GM21360 (cell line): ENCODE measurements around the gene SOWAHB.
"Not testable (repeated sequence)": the region's sequence is repeated elsewhere in the genome, so short reads cannot be mapped to it uniquely, and the experiment has no call there.

Experiments
- ATAC-seq: cut with Tn5 transposase; IDR thresholded peaks from one replicate; pipeline ENCODE4 v1.9.1; 2021; ENCODE audit warnings: mild to moderate bottlenecking, moderate library complexity; ENCODE audit not compliant: unreplicated experiment

SOWAHB gene

DNA sequence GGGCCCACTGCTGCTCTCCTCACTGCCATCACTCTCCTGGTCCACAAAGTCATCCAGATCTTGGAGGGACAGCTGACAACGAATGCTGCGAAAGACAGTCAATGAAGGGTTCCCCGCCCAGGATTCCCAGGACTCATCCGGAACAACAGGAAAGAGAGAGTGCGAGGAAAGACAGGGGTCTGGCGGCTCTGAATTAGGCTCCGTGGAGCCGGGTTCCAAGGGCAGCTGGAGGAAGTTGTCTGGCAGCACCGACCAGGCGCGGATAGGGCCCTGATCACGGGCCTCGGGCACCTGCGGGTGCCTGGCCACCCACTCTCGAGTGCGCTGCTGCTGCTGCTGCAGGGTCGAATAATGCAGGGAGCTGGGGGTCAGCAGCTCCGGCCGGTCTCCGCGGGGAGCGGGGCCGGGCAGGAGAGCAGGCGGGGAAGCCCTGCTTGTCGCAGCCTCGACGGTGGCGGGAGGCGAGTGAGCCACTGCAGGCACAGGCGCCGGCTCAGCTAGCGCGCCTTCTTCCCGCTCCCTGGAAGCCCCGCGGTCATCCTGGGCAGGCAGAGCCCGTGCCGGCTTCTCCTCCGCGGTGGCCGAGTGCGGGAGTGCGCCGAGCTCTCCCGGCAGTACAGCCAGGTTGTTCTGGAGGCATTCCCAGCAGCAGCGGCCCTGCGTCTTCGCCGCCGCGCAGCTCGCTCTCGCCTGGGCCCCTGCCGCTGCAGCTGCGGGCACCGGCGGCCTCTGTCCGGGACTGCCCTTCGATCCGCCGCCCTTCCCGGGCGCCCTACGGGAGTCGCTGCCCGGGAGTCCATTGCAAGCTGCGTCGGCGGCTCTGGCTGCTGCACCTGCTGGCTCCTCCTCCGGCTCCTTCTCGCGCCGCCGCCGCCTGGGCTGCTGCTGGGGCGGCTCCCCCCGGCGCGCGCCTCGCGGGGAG is 1.1 kb downstream of the SOWAHB start:
- peak; percentile 31 for ATAC-seq

DNA sequence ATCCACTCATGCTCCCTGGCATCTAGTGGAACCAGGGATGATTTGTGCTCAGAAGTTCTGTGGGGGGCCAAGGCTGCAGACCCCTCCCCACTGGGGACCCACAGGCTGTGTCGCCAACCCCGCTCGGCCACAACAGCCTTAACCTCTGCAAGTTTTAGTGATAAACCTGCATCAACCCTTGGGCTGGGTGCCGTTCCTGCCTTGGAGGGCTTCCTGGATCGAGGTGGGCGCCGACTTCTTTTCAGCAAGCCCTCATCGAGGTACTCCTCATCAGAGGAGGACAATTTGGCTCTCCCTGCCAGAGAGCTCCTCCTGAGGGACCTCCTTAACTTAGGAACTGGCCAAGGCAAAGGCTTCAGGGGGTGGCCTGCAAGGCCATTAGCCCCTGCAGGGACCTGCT is 1.9 kb downstream of the SOWAHB start:
- ATAC-seq: no peak

DNA sequence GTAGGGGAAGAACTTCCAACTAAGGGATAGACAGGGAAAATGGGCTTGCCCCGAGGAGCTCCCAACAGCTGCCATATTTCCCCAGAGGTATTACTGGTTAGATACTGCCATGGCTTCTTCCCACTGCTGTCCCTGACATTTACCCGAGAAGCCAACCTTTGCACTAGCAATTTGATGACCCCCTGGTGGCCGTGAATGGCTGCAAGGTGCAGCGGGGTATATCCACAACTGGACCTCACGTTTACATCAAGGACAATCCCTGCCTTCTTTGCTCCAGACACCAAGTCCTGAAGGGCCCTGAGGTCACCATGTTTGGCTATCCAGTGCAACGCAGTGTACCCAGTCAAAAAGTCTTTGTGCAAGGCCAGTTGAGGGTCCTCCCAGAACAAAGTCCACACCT is 2.3 kb downstream of the SOWAHB start:
- no peak for ATAC-seq

DNA sequence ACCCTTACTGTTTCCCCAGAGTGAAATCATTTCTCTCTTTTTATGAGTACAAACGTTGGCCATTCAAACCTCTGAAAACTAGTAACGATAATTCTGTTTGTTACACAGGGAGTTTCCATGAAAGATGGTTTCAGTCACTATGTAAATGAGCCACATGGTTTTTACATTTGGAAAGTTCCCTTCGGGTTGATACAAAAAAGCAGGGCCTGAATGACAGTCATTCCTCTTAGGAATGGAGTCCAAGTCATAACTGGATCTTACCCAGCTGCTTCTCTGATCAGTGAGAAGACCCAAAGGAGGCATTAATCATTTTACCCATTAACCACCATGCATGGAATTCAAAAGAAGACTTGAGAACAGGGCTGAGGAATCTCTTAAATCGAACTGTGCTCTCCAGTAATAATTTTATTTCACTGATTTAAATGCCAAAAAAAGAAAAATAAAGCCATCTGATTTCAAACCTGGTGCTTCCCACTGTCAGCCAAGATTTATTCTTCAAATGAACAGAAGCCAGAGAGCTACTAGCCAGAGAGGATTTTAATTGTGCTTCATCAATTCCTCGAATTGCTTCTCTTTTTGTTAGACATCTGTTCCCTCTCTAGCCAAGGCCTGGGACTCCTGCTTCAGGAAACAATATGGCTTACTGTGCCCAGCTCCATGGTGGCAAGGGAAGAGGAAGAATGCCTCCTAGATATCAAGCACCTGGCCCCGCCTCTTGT is 3.2 kb downstream of the SOWAHB start:
- no peak for ATAC-seq

DNA sequence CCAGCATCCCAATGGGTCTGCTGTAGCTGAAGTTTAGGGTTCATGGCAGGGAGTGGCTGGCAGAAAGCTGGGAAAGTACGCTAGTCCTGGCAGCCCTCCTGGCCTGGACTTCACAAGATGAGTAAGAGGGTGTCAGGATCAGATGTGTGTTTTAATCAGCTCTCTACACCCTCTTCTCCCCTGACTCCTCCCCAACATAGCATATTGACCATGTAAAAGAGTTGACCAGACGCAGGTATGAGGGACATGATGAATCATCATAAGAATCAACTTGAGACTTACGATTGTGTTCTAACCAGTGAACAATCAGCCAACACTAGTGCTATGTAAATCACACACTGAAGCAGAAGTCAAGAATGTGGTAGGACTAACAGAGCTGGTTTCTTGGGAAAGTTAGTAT is 5.3 kb downstream of the SOWAHB start:
- no peak for ATAC-seq

DNA sequence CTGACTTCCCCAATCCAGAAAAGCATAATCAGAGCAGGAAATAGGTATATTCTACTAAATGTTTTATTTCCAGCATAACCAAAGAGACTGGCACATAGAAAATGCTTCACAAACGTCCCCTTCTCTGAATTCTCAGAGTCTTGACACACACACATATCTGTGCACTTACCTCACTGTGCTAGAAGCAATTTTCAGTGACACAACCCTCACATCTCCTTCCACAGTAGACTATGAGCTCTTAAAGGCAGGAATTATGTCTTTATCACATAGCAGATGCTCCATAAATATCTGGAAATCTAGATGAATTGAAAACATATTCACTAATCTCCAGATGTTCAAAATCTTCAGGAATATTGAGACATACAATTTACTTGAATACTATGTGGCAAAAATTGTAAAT is 5.9 kb downstream of the SOWAHB start:
- no peak for ATAC-seq

DNA sequence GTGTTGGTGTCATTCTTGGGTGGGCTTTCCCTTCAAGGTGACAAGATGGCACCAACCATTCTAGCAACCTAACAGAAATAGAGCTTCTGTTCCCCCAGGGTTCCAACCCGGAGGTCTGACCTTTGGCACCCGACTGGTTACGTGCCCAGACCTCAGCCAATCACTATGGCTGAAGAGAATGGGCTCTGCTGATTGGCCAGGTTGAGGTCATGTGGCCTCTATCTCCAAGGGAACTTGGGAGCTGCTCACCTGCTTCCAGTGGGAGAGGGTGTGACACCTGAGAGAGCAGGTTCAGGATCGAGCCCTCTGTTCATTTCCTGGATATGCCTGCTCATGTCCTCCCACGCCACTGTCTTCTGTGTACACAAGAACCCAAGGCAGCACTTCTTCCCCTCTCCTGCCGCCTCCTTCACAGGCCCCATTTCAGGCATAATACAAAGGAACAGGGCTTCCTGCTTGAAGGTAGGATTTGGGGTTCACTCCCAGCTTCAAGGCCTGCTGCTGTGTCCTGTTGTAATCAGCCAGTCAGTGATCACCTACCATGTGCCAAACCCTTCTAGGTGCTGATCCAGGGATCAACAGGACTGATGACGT is 11.0 kb downstream of the SOWAHB start:
- no peak for ATAC-seq

DNA sequence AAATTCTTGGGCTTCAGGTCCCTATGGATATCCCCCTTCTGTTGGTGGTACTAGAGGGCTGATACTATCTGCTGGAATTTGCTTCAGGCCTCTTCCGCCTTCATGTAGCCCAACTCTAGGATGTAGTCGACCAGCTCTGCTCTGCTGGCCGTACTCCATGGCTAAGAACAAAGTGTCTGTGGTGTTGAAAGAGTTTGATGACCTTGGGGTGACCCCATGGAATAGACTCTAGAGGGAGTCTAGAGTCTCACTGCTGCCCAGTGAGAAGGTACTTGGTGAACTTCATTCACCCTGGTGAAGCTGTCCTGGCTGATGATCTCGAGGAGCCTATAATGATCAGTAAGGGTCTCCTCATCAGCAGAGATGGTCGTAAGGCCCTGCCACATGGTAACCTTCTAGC is 11.7 kb downstream of the SOWAHB start:
- no peak for ATAC-seq

DNA sequence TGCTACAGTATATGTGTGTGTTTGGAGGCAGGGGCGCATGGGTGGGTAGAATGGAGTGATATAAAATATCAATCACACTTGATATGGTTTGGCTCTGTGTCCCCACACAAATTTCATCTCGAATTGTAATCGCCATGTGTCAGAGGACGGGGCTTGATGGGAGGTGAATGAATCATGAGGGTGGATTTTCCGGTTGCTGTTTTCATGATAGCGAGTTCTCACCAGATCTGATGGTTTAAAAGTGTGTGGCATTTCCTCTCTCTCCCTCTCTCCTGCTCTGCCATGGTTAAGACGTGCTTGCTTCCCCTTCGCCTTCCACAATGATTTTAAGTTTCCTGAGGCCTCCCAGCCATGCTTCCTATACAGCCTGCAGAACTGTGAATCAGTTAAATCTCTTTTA is 14.8 kb downstream of the SOWAHB start:
- no peak for ATAC-seq

DNA sequence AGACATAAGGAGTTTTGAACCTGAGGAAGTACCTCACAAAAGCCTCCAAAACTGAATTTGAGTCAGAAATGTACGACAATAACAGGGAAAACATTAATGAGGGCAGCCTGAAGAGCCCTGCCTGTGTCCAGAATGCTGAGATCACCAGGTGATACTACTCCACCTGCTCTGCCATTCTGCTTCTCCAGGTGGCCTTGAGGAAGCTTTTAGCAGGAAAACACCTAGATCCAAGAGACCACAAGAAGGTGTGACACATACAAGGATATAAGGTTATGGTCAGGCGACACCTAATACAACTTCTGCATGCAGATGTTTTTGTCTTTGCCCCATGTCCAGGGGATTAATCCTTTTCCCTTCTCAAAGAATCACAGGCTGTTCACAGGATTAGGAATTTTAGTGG is 15.3 kb downstream of the SOWAHB start:
- ATAC-seq: no peak

DNA sequence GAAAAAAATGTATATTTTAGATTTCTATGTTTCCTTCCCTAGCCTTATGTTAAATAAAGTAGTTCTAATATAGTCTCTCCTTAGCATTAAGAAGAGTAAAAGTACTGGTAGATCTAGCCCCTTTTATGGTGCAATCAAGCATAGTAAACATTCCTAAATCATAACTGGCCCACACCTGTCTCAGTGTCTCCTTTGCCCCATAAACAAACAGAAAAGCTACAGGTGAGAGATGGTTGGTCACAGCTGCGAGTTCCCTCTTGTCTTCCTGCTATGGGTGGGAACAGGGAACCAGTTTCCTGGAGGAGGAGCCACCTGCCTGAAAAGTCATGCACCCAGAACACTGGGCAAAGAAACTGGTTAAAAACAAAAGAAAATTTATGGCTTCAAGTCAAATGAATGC is 16.6 kb downstream of the SOWAHB start:
- ATAC-seq: no peak

DNA sequence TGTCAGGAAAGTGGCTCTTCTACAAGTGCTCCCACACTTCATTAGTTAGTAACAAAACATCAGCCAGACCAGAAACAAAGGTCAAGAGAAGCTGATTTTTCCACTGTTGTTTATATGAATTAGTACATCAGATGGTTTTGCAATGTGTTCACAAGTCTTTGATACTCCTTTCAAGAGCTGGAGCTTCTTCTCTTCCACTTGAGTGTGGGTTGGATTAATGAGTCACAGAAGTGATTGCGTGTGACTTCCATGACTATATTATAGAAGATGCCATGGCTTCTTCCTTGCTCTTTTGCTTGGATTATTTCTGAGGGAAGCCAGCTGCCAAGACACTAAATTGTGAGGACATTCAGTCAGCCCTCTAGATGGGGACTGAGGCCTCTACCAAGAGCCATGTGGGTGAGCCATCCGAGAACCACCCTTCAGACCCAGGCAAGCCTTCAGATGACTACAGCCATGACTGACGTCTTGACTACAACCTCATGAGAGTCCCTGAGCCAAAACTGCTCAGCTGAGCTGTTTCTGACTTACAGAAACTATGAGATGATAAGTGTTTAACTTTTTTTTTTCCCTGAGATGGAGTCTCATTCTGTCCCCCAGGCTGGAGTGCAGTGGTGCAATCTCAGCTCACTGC is 18.1 kb downstream of the SOWAHB start:
- no peak for ATAC-seq

DNA sequence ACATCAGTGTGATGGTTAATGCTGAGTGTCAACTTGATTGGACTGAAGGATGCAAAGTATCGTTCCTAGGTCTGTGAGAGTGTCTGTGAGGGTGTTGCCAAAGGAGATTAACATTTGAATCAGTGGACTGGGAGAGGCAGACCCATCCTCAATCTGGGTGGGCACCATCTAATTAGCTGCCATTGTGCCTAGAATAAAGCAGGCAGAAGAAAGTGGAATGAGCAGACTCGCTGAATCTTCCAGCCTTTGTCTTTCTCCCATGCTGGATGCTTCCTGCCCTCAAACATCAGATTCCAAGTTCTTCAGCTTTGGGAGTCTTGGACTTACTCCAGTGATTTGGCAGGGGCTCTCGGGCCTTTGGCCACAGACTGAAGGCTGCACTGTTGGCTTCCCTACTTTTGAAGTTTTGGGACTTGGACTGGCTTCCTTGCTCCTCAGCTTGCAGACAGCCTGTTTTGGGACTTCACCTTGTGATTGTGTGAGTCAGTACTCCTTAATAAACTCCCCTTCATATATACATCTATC is 19.2 kb downstream of the SOWAHB start:
- not testable (repeated sequence) for ATAC-seq

DNA sequence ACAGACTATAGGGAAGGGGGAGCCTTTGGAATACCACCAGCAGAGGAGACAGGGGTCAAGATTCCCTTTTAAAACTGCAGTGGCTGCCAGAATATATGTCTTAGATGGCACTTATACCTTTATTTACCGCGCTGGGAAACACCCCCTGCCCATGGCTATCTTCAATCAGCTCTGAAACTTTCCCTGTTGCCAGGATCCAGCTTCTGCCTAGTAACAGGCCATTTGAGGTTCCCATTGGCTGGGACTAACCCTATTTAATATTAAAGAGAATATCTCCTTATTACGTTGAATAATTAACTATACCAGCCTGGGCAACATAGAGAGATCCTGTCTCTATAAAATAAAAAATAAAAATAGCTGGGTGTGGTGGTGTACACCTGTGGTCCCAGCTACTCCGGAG is 23.8 kb downstream of the SOWAHB start:
- no peak for ATAC-seq

DNA sequence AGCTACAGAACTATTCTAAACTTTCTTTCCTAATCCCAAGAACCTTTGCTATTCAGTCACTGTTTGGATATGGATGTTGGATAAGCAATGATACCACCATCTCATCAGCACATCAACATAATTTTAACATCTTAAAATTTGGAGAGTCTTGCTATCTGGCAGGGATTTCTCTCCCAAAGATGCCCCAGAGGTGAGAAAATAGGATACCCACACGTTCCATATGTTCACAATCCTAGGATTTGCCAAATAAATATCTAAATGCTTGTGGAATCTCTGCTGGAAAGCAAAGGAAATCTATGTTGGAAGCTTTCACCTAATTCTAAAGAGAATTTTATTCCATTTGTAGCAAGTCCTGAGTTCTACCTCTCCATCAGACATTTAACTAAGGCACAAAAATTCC is 24.4 kb downstream of the SOWAHB start:
- ATAC-seq: no peak

DNA sequence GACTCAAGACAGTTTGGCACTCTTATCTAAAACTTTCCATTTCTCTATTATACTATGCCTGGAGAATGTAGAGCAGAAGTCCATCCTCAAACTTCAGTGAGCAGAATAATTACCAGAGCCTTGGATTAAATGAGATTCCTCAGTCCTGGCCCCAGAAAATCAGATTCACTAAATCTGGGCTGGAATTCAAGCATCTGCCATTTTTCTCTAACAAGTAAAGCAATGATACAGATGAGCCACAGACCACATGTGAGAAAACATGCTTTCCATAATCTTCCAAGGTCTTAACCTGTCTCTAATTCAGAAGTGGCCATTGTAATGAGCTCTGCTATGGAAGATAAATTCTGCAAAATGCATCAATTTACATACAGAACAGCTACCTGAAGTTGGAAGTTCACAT is 25.4 kb downstream of the SOWAHB start:
- ATAC-seq: no peak

DNA sequence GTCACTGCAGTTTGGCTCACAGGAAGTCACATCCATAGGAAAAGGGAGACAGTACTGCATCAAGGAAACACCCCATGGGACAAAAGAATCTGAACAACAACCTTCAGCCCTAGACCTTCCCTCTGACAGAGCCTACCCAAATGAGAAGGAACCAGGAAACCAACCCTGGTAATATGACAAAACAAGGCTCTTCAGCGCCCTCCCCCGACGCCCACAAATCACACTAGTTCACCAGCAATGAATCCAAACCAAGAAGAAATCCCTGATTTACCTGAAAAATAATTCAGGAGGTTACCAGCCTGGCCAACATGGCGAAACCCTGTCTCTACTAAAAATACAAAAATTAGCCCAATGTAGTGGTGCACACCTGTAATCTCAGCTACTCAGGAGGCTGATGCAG is 29.2 kb downstream of the SOWAHB start:
- ATAC-seq: not testable (repeated sequence)

DNA sequence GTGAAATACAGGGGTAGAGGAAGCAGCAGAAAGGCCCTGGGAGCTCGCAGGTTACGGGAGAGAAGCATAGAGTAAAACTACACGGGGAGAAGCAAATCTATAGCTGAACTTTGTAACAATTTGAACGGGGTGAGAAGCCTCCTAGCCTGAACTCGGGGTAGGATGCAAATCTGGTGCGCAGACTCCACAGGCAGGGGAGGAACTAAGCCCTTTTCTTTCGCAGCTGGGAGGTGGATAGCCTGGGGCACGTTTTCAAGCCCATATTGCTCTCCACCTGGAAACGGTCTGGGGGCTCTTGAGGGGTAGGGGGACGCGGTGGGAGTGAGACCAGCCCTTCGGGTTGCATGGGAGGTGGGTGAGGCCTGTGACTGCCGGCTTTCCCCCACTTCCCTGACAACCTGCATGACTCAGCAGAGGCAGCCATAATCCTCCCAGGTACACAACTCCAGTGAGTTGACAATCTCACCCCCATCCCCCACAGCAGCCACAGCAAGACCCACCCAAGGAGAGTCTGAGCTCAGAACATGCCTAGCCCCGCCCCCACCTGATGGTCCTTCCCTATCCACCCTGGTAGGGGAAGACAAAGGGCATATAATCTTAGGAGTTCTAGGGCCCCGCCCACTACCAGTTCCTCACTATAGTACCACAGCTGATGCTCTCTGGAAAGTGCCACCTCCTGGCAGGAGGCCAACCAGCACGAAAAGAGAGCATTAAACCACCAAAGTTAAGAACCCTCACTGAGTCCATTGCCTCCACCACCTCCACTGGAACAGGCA is 29.9 kb downstream of the SOWAHB start:
- no peak for ATAC-seq

DNA sequence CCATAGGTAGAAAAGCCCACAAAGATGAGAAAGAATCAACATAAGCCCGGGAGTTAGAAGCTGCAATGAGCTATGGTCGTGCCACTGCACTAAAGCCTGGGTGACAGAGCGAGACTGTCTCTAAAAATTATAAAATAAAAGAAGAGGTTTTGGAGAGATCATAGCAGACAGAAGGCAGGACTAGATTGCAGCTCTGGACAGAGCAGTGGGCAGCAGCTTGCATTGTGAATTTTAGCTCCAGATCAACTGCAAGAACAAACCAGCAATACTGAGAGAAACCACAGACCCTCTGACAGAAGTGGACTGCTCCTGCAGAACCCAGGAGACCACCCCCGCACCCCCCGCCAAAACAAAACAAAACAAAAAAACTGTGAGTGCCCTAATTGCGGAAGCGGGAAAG is 30.6 kb downstream of the SOWAHB start:
- no peak for ATAC-seq

DNA sequence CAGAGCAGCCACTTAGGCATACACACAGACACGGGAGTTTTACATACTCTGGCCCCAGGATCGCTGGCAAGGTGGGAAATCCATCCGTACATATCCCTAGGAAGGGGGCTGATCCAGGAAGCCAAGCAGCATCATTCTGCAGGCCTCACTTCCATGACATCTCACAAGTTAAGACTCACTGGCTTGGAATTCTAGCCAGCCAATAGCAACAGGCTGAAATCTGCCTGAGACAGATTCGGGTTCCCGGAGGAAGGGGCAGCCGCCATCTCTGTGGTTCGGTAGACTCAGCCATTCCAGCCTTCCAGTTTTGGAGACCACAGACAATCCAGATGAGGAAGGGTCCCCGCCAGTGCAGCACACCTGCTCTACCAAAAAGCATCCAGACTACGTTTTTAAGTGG is 31.3 kb downstream of the SOWAHB start:
- no peak for ATAC-seq
